GM12878 (cell line): Measurements from ENCODE around the gene MDK. TPM values are rescaled to one million over a fixed set of nuclear protein-coding genes. Genes with fewer than 3 reads are reported as not detected.

Experiments
- ATAC-seq: fragments of 200-7000 bp; cut with Tn5 transposase; 3 replicates; pipeline ENCODE4 v1.9.1; 2020; ENCODE audit warnings: mild to moderate bottlenecking, moderate library complexity
- BruUV-seq: library from RNA; stranded (reverse); fragments of 400-500 nt; replicated peaks from 2 replicates; lab custom pipeline; 2021; lab: Mats Ljungman, UMichigan
- CTCF ChIA-PET: fragments of 300-600 bp; sonication (Branson Sonifier 250); formaldehyde crosslinking; extraction: SDS; loops from one replicate; lab custom pipeline; 2021; ENCODE audit warnings: inconsistent platforms; lab: Yijun Ruan, JAX
- POLR2A ChIA-PET: fragments of 350-600 bp; formaldehyde crosslinking; extraction: SDS; loops from one replicate; lab custom pipeline; 2021; ENCODE audit warnings: inconsistent platforms; lab: Charles Lee
- RAD21 ChIA-PET: fragments of 300-600 bp; sonication (Branson Sonifier 250); formaldehyde crosslinking; loops from one replicate; lab custom pipeline; 2023; ENCODE audit warnings: antibody characterized with exemption; ENCODE audit not compliant: unreplicated experiment; lab: Charles Lee
- SMC1A ChIA-PET: fragments of 300-600 bp; sonication (Branson Sonifier 250); formaldehyde crosslinking; loops from one replicate; lab custom pipeline; 2023; ENCODE audit not compliant: unreplicated experiment, uncharacterized antibody; lab: Charles Lee
- DNase-seq: peaks from one replicate; pipeline ENCODE4 v3.0.0-alpha.2; 2011; ENCODE audit warnings: low read depth, low spot score
- FAIRE-seq: peaks from 3 replicates; lab custom pipeline; 2011; peaks lifted over from hg19 to GRCh38; lab: Jason Lieb, UNC
- H2AFZ ChIP-seq: 2 replicates; pipeline ENCODE4 v1.6.0; 2011; ENCODE audit warnings: low read depth, low read length, control low read depth; ENCODE audit not compliant: control insufficient read depth
- H3K27ac ChIP-seq: 2 replicates; pipeline ENCODE4 v1.5.1; 2011; ENCODE audit warnings: control low read depth; ENCODE audit not compliant: control insufficient read depth, insufficient read depth
- H3K27me3 ChIP-seq, 2 experiments: replicated peaks in 1 of 2; 2 replicates each; pipeline versions ENCODE4 v1.6.0 to v1.6.1; 2011; ENCODE audit warnings: low read length in 1 of 2; ENCODE audit not compliant: control insufficient read depth in 2 of 2, insufficient read depth in 2 of 2
- H3K36me3 ChIP-seq, 2 experiments: 2 replicates each; pipeline ENCODE4 v1.5.1; 2011; ENCODE audit warnings: low read length in 1 of 2; ENCODE audit not compliant: control insufficient read depth in 2 of 2, insufficient read depth in 2 of 2
- H3K4me1 ChIP-seq: 2 replicates; pipeline ENCODE4 v1.6.1; 2011; ENCODE audit warnings: mild to moderate bottlenecking, low read length, moderate library complexity, mixed read lengths; ENCODE audit not compliant: control insufficient read depth, insufficient read depth
- H3K4me2 ChIP-seq: 2 replicates; pipeline ENCODE4 v1.6.0; 2011; ENCODE audit warnings: control low read depth; ENCODE audit not compliant: control insufficient read depth, insufficient read depth
- H3K4me3 ChIP-seq: fragments of 200-600 bp; sonication (generic); 2 replicates; pipeline ENCODE4 v1.5.1; 2016
- H3K79me2 ChIP-seq: 2 replicates; pipeline ENCODE4 v1.6.0; 2011; ENCODE audit warnings: low read length; ENCODE audit not compliant: control insufficient read depth, insufficient read depth
- H3K9ac ChIP-seq: 2 replicates; pipeline ENCODE4 v1.8.0; 2011; ENCODE audit warnings: low read length, control low read depth, mixed read lengths; ENCODE audit not compliant: control insufficient read depth, insufficient read depth
- H3K9me3 ChIP-seq: replicated peaks from 3 replicates; pipeline ENCODE4 v1.5.1; 2011; ENCODE audit warnings: mild to moderate bottlenecking, low read length; ENCODE audit not compliant: control insufficient read depth, insufficient read depth
- H4K20me1 ChIP-seq: 2 replicates; pipeline ENCODE4 v1.6.0; 2011; ENCODE audit not compliant: control insufficient read depth, insufficient read depth
- ATF2 ChIP-seq: IDR thresholded peaks from 2 replicates; pipeline ENCODE4 v1.6.1; 2012; ENCODE audit warnings: low read length, inconsistent platforms
- ETV6 ChIP-seq, 2 experiments: fragments of 450-650 bp in 1 of 2; IDR thresholded peaks in 1 of 2; conservative IDR thresholded peaks in 1 of 2; 2 replicates each; pipeline ENCODE4 v1.6.1; 2014; ENCODE audit warnings: antibody characterized with exemption in 1 of 2, borderline replicate concordance in 1 of 2, low read depth in 1 of 2, mild to moderate bottlenecking in 1 of 2, moderate library complexity in 1 of 2
- EZH2 ChIP-seq: IDR thresholded peaks from 2 replicates; pipeline ENCODE4 v1.6.1; 2012; ENCODE audit warnings: low read depth, mild to moderate bottlenecking, control low read depth, inconsistent platforms, low read length, borderline replicate concordance; ENCODE audit not compliant: control insufficient read depth
- KDM1A ChIP-seq: fragments of 200-600 bp; sonication (generic); IDR thresholded peaks from 2 replicates; pipeline ENCODE4 v1.6.1; 2016; ENCODE audit warnings: borderline replicate concordance
- SIX5 ChIP-seq: IDR thresholded peaks from 2 replicates; pipeline ENCODE4 v1.6.1; 2011; ENCODE audit warnings: mild to moderate bottlenecking, low read depth, low read length, moderate library complexity; ENCODE audit not compliant: severe bottlenecking
- ZNF592 ChIP-seq: fragments of 450-650 bp; IDR thresholded peaks from 2 replicates; pipeline ENCODE4 v1.6.1; 2017; ENCODE audit warnings: mild to moderate bottlenecking, moderate library complexity
- ZZZ3 ChIP-seq: IDR thresholded peaks from 2 replicates; pipeline ENCODE4 v1.6.1; 2011; ENCODE audit warnings: low read depth; ENCODE audit not compliant: control insufficient read depth, insufficient read length
- WGBS: methylation state at CpG from one replicate; pipeline ENCODE4 v1.1.6; 2016; ENCODE audit warnings: low lambda C conversion rate; ENCODE audit not compliant: insufficient replicate concordance, insufficient coverage; ENCODE audit errors: missing lambda C conversion rate; 5-methylcytosine and 5-hydroxymethylcytosine counted together
- in situ Hi-C: fragments of 300-500 bp; cut with MboI; formaldehyde crosslinking; loops from 9 replicates; pipeline ENCODE4 v1.14.3; 2018; ENCODE audit warnings: mixed read lengths
- intact Hi-C: fragments of 100-400 bp; cut with micrococcal nuclease; formaldehyde crosslinking; loops from one replicate; pipeline ENCODE4 v1.14.2; 2022; ENCODE audit not compliant: unreplicated experiment
- polyA plus RNA-seq, 11 experiments: library from polyadenylated mRNA; depleted of rRNA in 4 of 11; unstranded in 6 of 11; stranded (reverse) in 5 of 11; fragments of >200 nt; fragmentation: Nextera tagmentation in 4 of 11; fragmentation: Illumina TruSeq in 1 of 11; extraction: Ambion mirVana in 4 of 11; extraction: Trizol in 1 of 11; gene quantifications; 1 replicate in 1 of 11; 2 replicates in 10 of 11; pipeline versions ENCODE4 v1.2.1 to v1.2.3, GENCODE V29; 2011 to 2016; ENCODE audit warnings: inconsistent platforms in 2 of 11, missing spikeins in 2 of 11, low read depth in 1 of 11
- total RNA-seq, 4 experiments: library from RNA; depleted of rRNA in 3 of 4; stranded (reverse); fragments of >200 nt in 3 of 4; fragmentation: Illumina TruSeq in 1 of 4; extraction: Trizol in 1 of 4; gene quantifications; 2 replicates each; pipeline versions ENCODE4 v1.2.1 to v1.2.3, GENCODE V29; 2013 to 2021

Gene MDK
- total and polyA plus RNA-seq, 10 of the 15 experiments (the other 5 are each of a cell fraction or from before 2014, with no cell fraction given) = 0.77 to 17.8 (median 9.9) TPM

GRCh38 chr11:46414466-46414796 lies 33.0 kb downstream of the MDK start (continued):
- TF ChIP-seq ZNF592 (no peak), ETV6 (conservative IDR thresholded peaks at IDR 0.05 in 1 of 2, IDR thresholded peaks at IDR 0.05 in 1 of 2; ENCODE audit: borderline replicate concordance in 1 of 2, low read depth in 1 of 2) (no peak), KDM1A (no peak)

- ATAC-seq (no peak), FAIRE-seq (no peak), DNase-seq (no peak)
- ChIA-PET CTCF (interaction anchor here (1.1 kb wide), 1 partner anchor 22 kb away, joined by 4 read pairs; no protein-coding TSS in a partner anchor), RAD21 (no interaction called here), SMC1A (interaction anchor here (0.8 kb wide), 1 partner anchor 108 kb away, joined by 4 read pairs; no protein-coding TSS in a partner anchor), POLR2A (no interaction called here)
- Histone ChIP-seq H3K9ac (no peak overlapping the region), H2AFZ (no peak overlapping the region), H3K4me1 (no peaks in the 10 kb centered on the region), H4K20me1 (no peaks in the 10 kb centered on the region), H3K4me2 (no peak overlapping the region), H3K27ac (no peak overlapping the region), H3K27me3 (no peaks in the 10 kb centered on the region), H3K4me3 (no peak overlapping the region), H3K9me3 (no peaks in the 10 kb centered on the region), H3K79me2 (no peaks in the 10 kb centered on the region), H3K36me3 (peaks cover 12 to 18% of the 10 kb centered on the region in 2 experiments)
- in situ Hi-C loops (no loop called here), intact Hi-C loops (no loop called here)
- BruUV-seq = no TSS peak
- 32% methylated on average over 3 of the region's 3 CpGs for WGBS
- no peak for TF ChIP-seq ZZZ3
- no peak for TF ChIP-seq SIX5
- no peak for TF ChIP-seq ATF2
- no peak for TF ChIP-seq EZH2
- TF ChIP-seq KDM1A = no peak
Measured at GRCh38 chr11:46414879-46415278, 33.4 kb downstream of the MDK start.
